8988T (cell line): Measurements from ENCODE around the gene NPHP4.
"Not testable (repeated sequence)": the region's sequence is repeated elsewhere in the genome, so short reads cannot be mapped to it uniquely, and the experiment has no call there.

Experiments used
- DNase-seq: peaks from one replicate; pipeline ENCODE4 v3.0.0; 2011

The NPHP4 gene

GRCh38 chr1:5868931-5869500 is 123.2 kb downstream of the NPHP4 start:
- no peak for DNase-seq

DNA sequence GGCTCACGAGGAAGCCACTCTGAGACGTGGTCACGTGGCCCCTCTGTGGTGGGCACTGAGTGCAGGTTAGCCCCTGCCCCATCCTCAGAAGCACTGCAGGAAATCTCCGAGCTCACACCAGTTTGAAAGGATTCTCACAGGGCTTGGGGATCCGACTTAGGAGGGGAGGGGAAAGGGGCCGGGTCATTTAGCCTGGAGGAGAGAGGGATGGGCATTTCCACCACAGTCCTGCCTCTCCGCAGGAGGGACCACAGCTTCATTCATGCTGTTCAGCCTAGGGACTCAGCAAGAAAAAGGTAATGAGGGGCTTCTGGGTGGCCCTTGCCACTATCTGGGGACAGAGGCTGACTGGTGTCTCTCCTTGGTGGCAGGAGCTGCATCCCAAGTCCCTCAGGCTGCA is 126.5 kb downstream of the NPHP4 start:
- DNase-seq: no peak

DNA sequence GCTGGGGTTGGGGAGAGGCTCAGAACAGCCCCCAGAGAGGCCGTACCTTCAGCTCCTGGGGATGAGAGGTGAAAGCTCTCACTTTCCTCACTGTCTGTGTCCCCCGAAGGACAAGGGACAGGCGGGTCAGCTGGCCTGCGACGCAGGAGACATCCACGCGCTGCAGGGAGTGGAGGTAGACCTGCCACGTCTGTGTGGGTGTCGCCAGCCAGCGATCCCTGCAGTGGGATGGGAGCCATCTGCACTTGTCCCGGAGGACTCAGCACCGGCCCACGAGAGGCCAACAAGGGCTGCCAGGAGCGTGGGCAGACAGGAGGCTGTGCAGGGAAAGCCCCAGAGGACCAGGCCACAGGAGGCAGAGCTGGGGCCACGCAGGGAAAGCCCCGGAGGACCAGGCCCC is 127.2 kb downstream of the NPHP4 start:
- no peak for DNase-seq

- no peak for DNase-seq
Observed at GRCh38 chr1:5864256-5864655, 128.0 kb downstream of the NPHP4 start.

DNA sequence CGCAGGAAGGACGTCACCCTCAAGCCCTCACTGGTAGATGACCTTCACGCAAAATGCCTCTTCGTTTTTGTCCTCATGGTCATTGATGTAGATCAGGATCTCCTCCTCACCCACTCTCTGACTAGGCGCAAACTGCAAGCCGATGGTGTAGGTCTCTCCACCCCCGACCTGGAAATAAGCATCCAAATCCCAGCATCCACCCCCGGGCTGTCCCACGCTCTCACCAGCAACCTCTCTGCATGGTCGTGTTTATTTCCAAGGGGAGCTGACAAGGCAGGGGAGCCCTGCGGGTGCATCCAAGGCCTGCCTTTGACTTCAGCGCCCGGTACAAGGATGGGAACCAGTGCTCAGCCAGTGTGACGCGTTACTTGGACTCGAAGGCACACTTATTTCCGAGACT is 129.0 kb downstream of the NPHP4 start:
- no peak for DNase-seq

GRCh38 chr1:5861871-5862825 is 130.1 kb downstream of the NPHP4 start:
- DNase-seq: no peak

GRCh38 chr1:5860277-5860676 is 131.9 kb downstream of the NPHP4 start:
- no peak for DNase-seq

GRCh38 chr1:5859766-5860165 is 132.5 kb downstream of the NPHP4 start:
- no peak for DNase-seq

GRCh38 chr1:5858844-5859407 is 133.3 kb downstream of the NPHP4 start:
- no peak for DNase-seq

DNA sequence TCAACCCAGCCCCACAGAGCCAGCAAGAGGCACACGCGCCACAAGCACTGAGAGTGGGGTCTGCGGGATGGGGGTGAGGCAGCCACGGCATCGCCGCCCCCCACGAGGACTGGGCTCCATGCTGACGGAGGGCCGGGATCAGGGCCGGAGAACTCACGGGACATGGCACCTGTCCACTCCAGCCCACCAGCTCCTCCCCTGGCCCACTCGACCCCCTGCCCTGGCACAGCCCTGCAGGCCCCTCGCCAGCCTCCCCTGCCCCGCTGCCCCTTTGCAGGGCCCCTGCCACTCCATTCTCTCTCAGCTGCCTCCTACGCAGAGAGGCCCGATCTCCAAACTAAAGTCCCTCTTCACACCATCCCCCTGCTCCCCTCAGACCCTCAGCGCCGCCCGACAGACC is 134.0 kb downstream of the NPHP4 start:
- DNase-seq: no peak

GRCh38 chr1:5857508-5858090 is 134.6 kb downstream of the NPHP4 start:
- DNase-seq: no peak

DNA sequence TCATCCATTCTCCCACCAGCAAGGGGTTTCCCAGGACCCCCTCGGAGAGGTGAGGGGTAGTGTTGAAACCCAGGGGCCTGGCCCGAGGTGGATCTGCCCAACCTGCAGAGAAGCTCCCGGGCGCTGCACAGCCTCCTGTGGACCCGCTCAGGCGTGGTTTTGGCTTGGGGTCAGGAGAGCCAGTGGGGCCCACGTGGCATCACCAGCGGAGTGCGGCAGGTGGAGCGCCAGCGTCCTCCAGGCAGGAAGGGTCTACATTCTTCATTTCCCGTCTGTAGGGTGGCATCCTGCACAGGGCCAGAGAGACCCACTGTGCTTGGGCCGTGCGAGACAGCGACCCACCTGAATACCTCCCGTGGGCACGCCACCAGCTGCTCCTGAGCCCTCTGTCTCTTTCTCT is 135.2 kb downstream of the NPHP4 start:
- no peak for DNase-seq

- DNase-seq: no peak
Observed at GRCh38 chr1:5856246-5856815, 135.9 kb downstream of the NPHP4 start.

DNA sequence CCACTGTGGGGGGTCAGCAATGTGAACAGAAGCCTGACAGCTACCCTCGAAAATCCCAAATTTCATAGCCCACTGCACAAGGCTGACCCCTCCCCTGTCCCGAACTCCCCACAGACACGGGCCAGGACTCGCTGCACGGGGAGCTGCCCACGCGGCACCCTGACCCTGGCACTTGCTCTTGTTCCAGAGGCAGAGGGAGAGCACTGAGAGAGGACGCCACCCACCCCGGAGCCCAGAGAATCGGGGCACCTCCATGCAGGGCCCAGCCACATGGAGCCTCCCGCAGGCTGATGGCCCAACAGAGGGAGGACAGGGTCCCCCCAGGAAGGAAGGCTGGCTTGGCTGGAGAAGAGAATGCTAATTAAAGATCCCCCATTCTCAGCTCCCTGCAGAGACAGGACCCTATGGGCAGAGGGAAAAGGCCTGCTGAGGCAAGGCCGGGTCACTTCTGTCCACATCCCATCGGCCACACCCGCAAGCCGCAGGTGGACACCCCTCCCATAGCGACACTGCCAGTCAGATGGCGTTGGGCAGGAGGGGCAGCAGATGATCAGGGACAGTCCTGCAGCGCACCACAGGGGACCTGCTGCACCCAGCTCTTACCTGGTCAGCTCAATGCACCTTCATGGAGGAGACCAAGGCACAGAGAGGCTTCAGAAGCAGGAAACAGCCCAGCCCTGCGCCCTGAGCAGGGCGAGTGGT is 136.9 kb downstream of the NPHP4 start:
- DNase-seq: no peak

DNA sequence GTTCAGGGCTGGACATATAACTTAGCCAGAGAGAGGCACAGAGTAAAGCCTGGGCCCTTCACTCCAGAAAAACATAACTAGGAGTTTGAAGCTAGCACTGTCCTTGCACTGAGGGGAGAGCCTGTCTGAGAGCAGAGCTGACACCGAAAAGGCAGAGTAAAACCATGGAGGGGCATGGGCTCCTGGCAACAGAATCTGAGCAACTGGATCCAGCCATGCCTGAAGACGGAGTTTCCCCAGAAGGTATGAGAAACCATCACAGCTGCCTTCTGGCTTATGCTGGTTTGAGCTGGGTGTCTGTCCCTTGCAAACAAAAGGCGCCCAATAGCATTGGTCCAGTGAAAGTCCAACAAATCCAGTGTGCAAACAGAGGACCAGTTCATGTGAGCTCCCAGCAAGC is 137.5 kb downstream of the NPHP4 start:
- DNase-seq: no peak

- not testable (repeated sequence) for DNase-seq
Observed at GRCh38 chr1:5853858-5854257, 138.4 kb downstream of the NPHP4 start.

GRCh38 chr1:5850503-5850902 is 141.7 kb downstream of the NPHP4 start:
- no peak for DNase-seq

GRCh38 chr1:5849550-5849949 is 142.7 kb downstream of the NPHP4 start:
- DNase-seq: no peak

DNA sequence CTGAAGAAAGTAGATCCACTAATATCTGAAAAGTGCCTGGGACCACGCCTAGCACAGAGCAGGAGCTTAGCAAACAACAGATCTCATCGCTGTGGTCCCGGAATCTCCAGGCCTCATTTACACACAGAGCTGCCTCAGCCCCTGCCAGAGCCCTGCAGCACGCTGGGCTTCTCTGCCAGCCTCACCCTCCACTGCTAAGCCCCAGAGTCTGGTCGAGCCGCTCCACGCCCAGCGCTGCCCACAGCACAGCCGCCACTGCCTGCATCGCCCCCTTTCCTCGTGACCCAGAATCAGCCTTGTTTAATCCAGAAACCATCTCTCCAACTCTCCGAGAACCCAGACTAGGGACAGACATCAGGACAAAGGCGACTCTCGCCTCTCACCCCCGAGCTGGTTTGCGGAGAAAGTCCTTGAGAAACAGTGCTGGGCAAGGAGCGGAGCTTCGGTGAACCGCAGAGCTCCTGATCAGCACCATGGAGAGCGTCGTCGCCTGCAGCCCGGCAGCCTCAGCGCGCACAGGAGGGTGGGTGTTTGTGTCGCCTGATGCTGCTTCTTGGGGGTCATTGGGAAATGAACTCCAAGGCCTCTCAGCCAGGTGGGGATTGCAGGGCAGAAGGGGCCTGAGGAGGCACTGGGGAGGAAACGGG is 145.1 kb downstream of the NPHP4 start:
- DNase-seq: no peak

- DNase-seq: no peak
Observed at GRCh38 chr1:5845376-5845775, 146.8 kb downstream of the NPHP4 start.

GRCh38 chr1:5844442-5844841 is 147.8 kb downstream of the NPHP4 start:
- no peak for DNase-seq

- DNase-seq: no peak
Observed at GRCh38 chr1:5843521-5844096, 148.6 kb downstream of the NPHP4 start.
